Caco-2 (cell line): ENCODE data around the gene NDRG3. TPM values are rescaled to one million over a fixed set of nuclear protein-coding genes. Genes with fewer than 3 reads are reported as not detected.
A peak's percentile ranks its signal among the peaks of the same experiment; 100 is the strongest.

Experiments
- BruUV-seq: library from RNA; stranded (reverse); fragments of 400-500 nt; replicated peaks from 2 replicates; lab custom pipeline; 2021; lab: Mats Ljungman, UMichigan
- CTCF ChIA-PET: fragments of 300-600 bp; sonication (Branson Sonifier 250); formaldehyde crosslinking; loops from one replicate; lab custom pipeline; 2022; ENCODE audit warnings: antibody characterized with exemption; lab: Charles Lee
- POLR2A ChIA-PET: fragments of 300-600 bp; sonication (Branson Sonifier 250); formaldehyde crosslinking; loops from one replicate; lab custom pipeline; 2022; ENCODE audit warnings: antibody characterized with exemption; lab: Charles Lee
- DNase-seq, 2 experiments: peaks; one replicate each; pipeline versions ENCODE4 v3.0.0 to v3.0.0-alpha.2; 2020 to 2022
- H3K27me3 ChIP-seq: replicated peaks from 2 replicates; pipeline ENCODE4 v1.6.0; 2011; ENCODE audit warnings: low read length; ENCODE audit not compliant: control insufficient read depth, insufficient read depth
- H3K36me3 ChIP-seq: 2 replicates; pipeline ENCODE4 v1.5.1; 2011; ENCODE audit warnings: low read length; ENCODE audit not compliant: control insufficient read depth, insufficient read depth
- H3K4me1 ChIP-seq: fragments of 250-450 bp; sonication (Bioruptor Pico); 2 replicates; pipeline ENCODE4 v1.5.1; 2020; ENCODE audit warnings: mild to moderate bottlenecking
- H3K4me3 ChIP-seq: 2 replicates; pipeline ENCODE4 v1.5.1; 2011; ENCODE audit warnings: low read depth, mild to moderate bottlenecking, control low read depth, low read length
- H3K9me3 ChIP-seq: fragments of 250-450 bp; sonication (Bioruptor Pico); 2 replicates; pipeline ENCODE4 v1.5.1; 2020; ENCODE audit warnings: mild to moderate bottlenecking, moderate library complexity
- H3K27ac Mint-ChIP-seq: one replicate; pipeline ENCODE4 v1.8.0; 2022; ENCODE audit warnings: mixed read lengths; ENCODE audit not compliant: unreplicated experiment
- H3K27me3 Mint-ChIP-seq: one replicate; pipeline ENCODE4 v1.8.0; 2022; ENCODE audit warnings: mixed read lengths; ENCODE audit not compliant: insufficient read depth, unreplicated experiment
- H3K36me3 Mint-ChIP-seq: one replicate; pipeline ENCODE4 v1.8.0; 2022; ENCODE audit warnings: mild to moderate bottlenecking, mixed read lengths; ENCODE audit not compliant: insufficient read depth, unreplicated experiment
- H3K4me1 Mint-ChIP-seq: one replicate; pipeline ENCODE4 v1.8.0; 2022; ENCODE audit warnings: low read depth, mixed read lengths; ENCODE audit not compliant: unreplicated experiment
- H3K4me3 Mint-ChIP-seq: one replicate; pipeline ENCODE4 v1.8.0; 2022; ENCODE audit warnings: mild to moderate bottlenecking, moderate library complexity, mixed read lengths; ENCODE audit not compliant: unreplicated experiment
- H3K9me3 Mint-ChIP-seq: one replicate; pipeline ENCODE4 v1.8.0; 2022; ENCODE audit warnings: mixed read lengths; ENCODE audit not compliant: unreplicated experiment
- CTCF ChIP-seq, 2 experiments: fragments of 200-600 bp in 1 of 2; IDR thresholded peaks; 1 replicate in 1 of 2; 2 replicates in 1 of 2; pipeline versions ENCODE4 v1.5.1 to v1.8.0; 2011 to 2022; ENCODE audit warnings: antibody characterized with exemption in 1 of 2, control low read depth in 1 of 2, inconsistent platforms in 1 of 2, low read depth in 1 of 2, low read length in 1 of 2, mild to moderate bottlenecking in 1 of 2, moderate library complexity in 1 of 2; ENCODE audit not compliant: insufficient read depth in 1 of 2, severe bottlenecking in 1 of 2, unreplicated experiment in 1 of 2
- intact Hi-C: fragments of 100-400 bp; cut with micrococcal nuclease; formaldehyde crosslinking; loops from one replicate; pipeline ENCODE4 v1.10.0; 2022; ENCODE audit not compliant: unreplicated experiment
- total RNA-seq: library from RNA; stranded (reverse); gene quantifications from 2 replicates; pipeline ENCODE4 v1.2.3, GENCODE V29; 2022

Gene NDRG3
- total RNA-seq, 1 experiment from 2014 or later, result 41.5 TPM

GRCh38 chr20:36736451-36737182 lies 9.3 kb downstream of the NDRG3 start:
- CTCF ChIA-PET, result interaction anchor here (0.6 to 1.9 kb wide), 7 partner anchors 10 to 256 kb away, joined by 3 to 9 read pairs (median 7); partner anchors contain the start of genes DSN1, NDRG3 and RAB5IF
- intact Hi-C loops, result no loop called here
- Mint-ChIP-seq H3K27me3 (no peaks in the 10 kb centered on the region), H3K36me3 (no peaks in the 10 kb centered on the region), H3K9me3 (no peaks in the 10 kb centered on the region), H3K4me1 (peaks cover 13% of the 10 kb centered on the region), H3K4me3 (no peak overlapping the region), H3K27ac (no peak overlapping the region)
- no peaks in the 10 kb centered on the region for H3K9me3 ChIP-seq
- peak in 1 of 2 experiments; percentile 26 for DNase-seq
- H3K36me3 ChIP-seq, result no peaks in the 10 kb centered on the region
- H3K4me1 ChIP-seq, result peaks cover 6% of the 10 kb centered on the region; the same call in 1 of the 2 replicates
- no peaks in the 10 kb centered on the region for H3K27me3 ChIP-seq
- no peak overlapping the region for H3K4me3 ChIP-seq
- BruUV-seq, result no TSS peak
- TF ChIP-seq CTCF (IDR thresholded peaks at IDR 0.05; ENCODE audit: insufficient read depth in 1 of 2, low read depth in 1 of 2, low read length in 1 of 2, severe bottlenecking in 1 of 2, unreplicated experiment in 1 of 2), result no peak
- POLR2A ChIA-PET, result no interaction called here

GRCh38 chr20:36732456-36732855 lies 13.4 kb downstream of the NDRG3 start:
- intact Hi-C loops, result no loop called here
- H3K36me3 Mint-ChIP-seq, result no peaks in the 10 kb centered on the region
- Histone ChIP-seq H3K4me1 (peaks cover 6% of the 10 kb centered on the region; the same call in 1 of the 2 replicates), H3K36me3 (no peaks in the 10 kb centered on the region), H3K27me3 (no peaks in the 10 kb centered on the region), H3K4me3 (no peak overlapping the region), H3K9me3 (no peaks in the 10 kb centered on the region)
- peaks cover 13% of the 10 kb centered on the region for H3K4me1 Mint-ChIP-seq
- TF ChIP-seq CTCF (IDR thresholded peaks at IDR 0.05; ENCODE audit: insufficient read depth in 1 of 2, low read depth in 1 of 2, low read length in 1 of 2, severe bottlenecking in 1 of 2, unreplicated experiment in 1 of 2), result no peak
- ChIA-PET CTCF (no interaction called here), POLR2A (interaction anchor here (0.6 kb wide), 1 partner anchor 131 kb away, joined by 9 read pairs; no protein-coding TSS in a partner anchor)
- no peak for DNase-seq
- H3K27me3 Mint-ChIP-seq, result no peaks in the 10 kb centered on the region
- no TSS peak for BruUV-seq
- H3K27ac Mint-ChIP-seq, result no peak overlapping the region
- no peaks in the 10 kb centered on the region for H3K9me3 Mint-ChIP-seq
- no peak overlapping the region for H3K4me3 Mint-ChIP-seq

- Histone ChIP-seq H3K4me3 (no peak overlapping the region), H3K36me3 (no peaks in the 10 kb centered on the region), H3K4me1 (no peaks in the 10 kb centered on the region), H3K9me3 (no peaks in the 10 kb centered on the region), H3K27me3 (no peaks in the 10 kb centered on the region)
- TF ChIP-seq CTCF (IDR thresholded peaks at IDR 0.05; ENCODE audit: insufficient read depth in 1 of 2, low read depth in 1 of 2, low read length in 1 of 2, severe bottlenecking in 1 of 2, unreplicated experiment in 1 of 2), result peak in 1 of 2 experiments; percentile 55
- no peaks in the 10 kb centered on the region for H3K27me3 Mint-ChIP-seq
- intact Hi-C loops, result loop anchor here (1.0 kb wide), 2 partner anchors 63 to 117 kb away; no protein-coding TSS in a partner anchor
- DNase-seq, result peak in 1 of 2 experiments; percentile 42
- H3K27ac Mint-ChIP-seq, result no peak overlapping the region
- peaks cover 5% of the 10 kb centered on the region for H3K4me1 Mint-ChIP-seq
- H3K4me3 Mint-ChIP-seq, result no peak overlapping the region
- no peaks in the 10 kb centered on the region for H3K36me3 Mint-ChIP-seq
- BruUV-seq, result no TSS peak
- H3K9me3 Mint-ChIP-seq, result no peaks in the 10 kb centered on the region
- ChIA-PET CTCF (interaction anchor here (0.5 to 1.0 kb wide), 10 partner anchors 11 to 526 kb away, joined by 3 to 7 read pairs (median 4); partner anchors contain the start of genes DSN1 and RAB5IF), POLR2A (interaction anchor here (0.5 kb wide), 1 partner anchor 193 kb away, joined by 3 read pairs; no protein-coding TSS in a partner anchor)
These were observed 16.9 kb downstream of the NDRG3 start for GRCh38 chr20:36728986-36729385.
